Stimulated activated CD8-positive, alpha-beta memory T cell treated with anti-CD3 and anti-CD28 coated beads, Interleukin-2, amount 100 ng/mL, for 48 hours (primary cell): ENCODE results near the gene ST6GALNAC3.
"Not testable (repeated sequence)": the region's sequence is repeated elsewhere in the genome, so short reads cannot be mapped to it uniquely, and the experiment has no call there.

ENCODE experiments used
- DNase-seq, 2 donors: peaks; one replicate each; pipeline ENCODE4 v3.0.0-alpha.2; 2020; ENCODE audit warnings: low read depth in 2 of 2

ST6GALNAC3 gene

GRCh38 chr1:76074321-76075187 is at the start of gene ST6GALNAC3:
ST6GALNAC3 (plus strand) TSS chr1:76074746.
- peak; percentile 59 to 66 for DNase-seq

GRCh38 chr1:76027341-76027740 is 47.2 kb upstream of the ST6GALNAC3 start:
- no peak for DNase-seq

- no peak for DNase-seq
Observed at GRCh38 chr1:76029331-76029730, 45.2 kb upstream of the ST6GALNAC3 start.

- no peak for DNase-seq
Observed at GRCh38 chr1:76031496-76031895, 43.0 kb upstream of the ST6GALNAC3 start.

GRCh38 chr1:76033800-76034475 is 40.6 kb upstream of the ST6GALNAC3 start:
- DNase-seq = no peak

- DNase-seq = no peak
Observed at GRCh38 chr1:76035053-76035452, 39.5 kb upstream of the ST6GALNAC3 start.

GRCh38 chr1:76037324-76037723 is 37.2 kb upstream of the ST6GALNAC3 start:
- DNase-seq = no peak

GRCh38 chr1:76038287-76039004 is 36.1 kb upstream of the ST6GALNAC3 start:
- DNase-seq = no peak

- no peak for DNase-seq
Observed at GRCh38 chr1:76046149-76046548, 28.4 kb upstream of the ST6GALNAC3 start.

GRCh38 chr1:76048219-76048618 is 26.3 kb upstream of the ST6GALNAC3 start:
- no peak for DNase-seq

- no peak for DNase-seq
Observed at GRCh38 chr1:76048926-76049325, 25.6 kb upstream of the ST6GALNAC3 start.

- no peak for DNase-seq
Observed at GRCh38 chr1:76049498-76049897, 25.0 kb upstream of the ST6GALNAC3 start.

GRCh38 chr1:76050073-76050472 is 24.5 kb upstream of the ST6GALNAC3 start:
- DNase-seq = not testable (repeated sequence)

- no peak for DNase-seq
Observed at GRCh38 chr1:76053021-76053420, 21.5 kb upstream of the ST6GALNAC3 start.

GRCh38 chr1:76054359-76054758 is 20.2 kb upstream of the ST6GALNAC3 start:
- DNase-seq = no peak

GRCh38 chr1:76055987-76056386 is 18.6 kb upstream of the ST6GALNAC3 start:
- DNase-seq = no peak

GRCh38 chr1:76059451-76059850 is 15.1 kb upstream of the ST6GALNAC3 start:
- no peak for DNase-seq

- no peak for DNase-seq
Observed at GRCh38 chr1:76065270-76065669, 9.3 kb upstream of the ST6GALNAC3 start.

GRCh38 chr1:76066394-76066793 is 8.2 kb upstream of the ST6GALNAC3 start:
- no peak for DNase-seq

- DNase-seq = no peak
Observed at GRCh38 chr1:76068542-76068941, 6.0 kb upstream of the ST6GALNAC3 start.

GRCh38 chr1:76068953-76069561 is 5.5 kb upstream of the ST6GALNAC3 start:
- no peak for DNase-seq

- DNase-seq = no peak
Observed at GRCh38 chr1:76070538-76070937, 4.0 kb upstream of the ST6GALNAC3 start.
